ENCODE results near the gene TCP11L1.
"Not testable (repeated sequence)": the region's sequence is repeated elsewhere in the genome, so short reads cannot be mapped to it uniquely, and the experiment has no call there.

Gene TCP11L1

DNA sequence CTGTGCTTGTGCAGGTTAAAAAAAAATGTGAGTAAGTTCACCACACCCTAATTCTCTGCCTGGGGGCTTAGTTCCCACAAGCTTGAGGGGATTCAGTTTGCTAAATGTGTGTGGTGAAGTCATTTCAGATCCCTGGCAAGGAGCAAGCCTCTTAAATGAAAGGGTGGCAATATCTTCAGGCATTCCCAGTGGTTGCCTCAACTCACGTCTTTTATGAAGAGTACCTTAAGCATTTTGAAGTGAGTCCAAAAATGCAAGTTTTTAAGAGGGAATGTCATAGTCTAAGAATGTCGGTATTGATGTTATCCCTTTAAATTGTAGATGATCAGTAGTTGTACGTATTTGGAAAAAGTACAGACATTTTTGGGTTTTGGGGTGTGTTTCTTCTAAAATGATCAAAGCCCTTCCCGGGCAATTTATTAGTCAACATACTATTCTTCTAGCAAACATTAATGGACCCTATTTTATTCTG lies 4.9 kb downstream of the TCP11L1 start:
- H3K4me1 ChIP-seq (ENCODE audit: control insufficient read depth, insufficient read depth, low read length) = peaks cover 8% of the 10 kb centered on the region; the same call in 1 of the 2 replicates
- no peak overlapping the region for H3K27ac ChIP-seq (ENCODE audit: extremely low read depth, low read depth, low read length)
- TF ChIP-seq YY1 (tag by site-specific recombination; IDR thresholded peaks at IDR 0.05) (no peak), ZNF248 (tag by site-specific recombination; IDR thresholded peaks at IDR 0.05) (no peak), ZNF423 (tag by site-specific recombination; IDR thresholded peaks at IDR 0.05) (no peak), ZNF785 (tag by site-specific recombination; IDR thresholded peaks at IDR 0.05) (no peak), OSR2 (tag by site-specific recombination; IDR thresholded peaks at IDR 0.05) (no peak)
- TF ChIP-seq, protein P1, sequence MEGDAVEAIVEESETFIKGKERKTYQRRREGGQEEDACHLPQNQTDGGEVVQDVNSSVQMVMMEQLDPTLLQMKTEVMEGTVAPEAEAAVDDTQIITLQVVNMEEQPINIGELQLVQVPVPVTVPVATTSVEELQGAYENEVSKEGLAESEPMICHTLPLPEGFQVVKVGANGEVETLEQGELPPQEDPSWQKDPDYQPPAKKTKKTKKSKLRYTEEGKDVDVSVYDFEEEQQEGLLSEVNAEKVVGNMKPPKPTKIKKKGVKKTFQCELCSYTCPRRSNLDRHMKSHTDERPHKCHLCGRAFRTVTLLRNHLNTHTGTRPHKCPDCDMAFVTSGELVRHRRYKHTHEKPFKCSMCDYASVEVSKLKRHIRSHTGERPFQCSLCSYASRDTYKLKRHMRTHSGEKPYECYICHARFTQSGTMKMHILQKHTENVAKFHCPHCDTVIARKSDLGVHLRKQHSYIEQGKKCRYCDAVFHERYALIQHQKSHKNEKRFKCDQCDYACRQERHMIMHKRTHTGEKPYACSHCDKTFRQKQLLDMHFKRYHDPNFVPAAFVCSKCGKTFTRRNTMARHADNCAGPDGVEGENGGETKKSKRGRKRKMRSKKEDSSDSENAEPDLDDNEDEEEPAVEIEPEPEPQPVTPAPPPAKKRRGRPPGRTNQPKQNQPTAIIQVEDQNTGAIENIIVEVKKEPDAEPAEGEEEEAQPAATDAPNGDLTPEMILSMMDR (tag by site-specific recombination; IDR thresholded peaks at IDR 0.05) = no peak
- no peaks in the 10 kb centered on the region for H3K9me3 ChIP-seq (ENCODE audit: control insufficient read depth, insufficient read depth, low read depth, low read length)
- no peak overlapping the region for H3K4me3 ChIP-seq (ENCODE audit: low read depth, low read length)
- peaks cover 0 to 24% of the 10 kb centered on the region in 2 experiments; a peak in 2 of 3 replicates for H3K36me3 ChIP-seq (ENCODE audit: control insufficient read depth in 2 of 2, insufficient read depth in 1 of 2, low read length in 2 of 2)
- ChIA-PET CTCF (interaction anchor here (0.6 to 2.8 kb wide), 6 partner anchors 12 to 812 kb away, joined by 3 to 8 read pairs (median 4); no protein-coding TSS in a partner anchor), POLR2A (interaction anchor here (0.7 to 0.8 kb wide), 2 partner anchors 13 to 30 kb away, joined by 3 read pairs; no protein-coding TSS in a partner anchor)

DNA sequence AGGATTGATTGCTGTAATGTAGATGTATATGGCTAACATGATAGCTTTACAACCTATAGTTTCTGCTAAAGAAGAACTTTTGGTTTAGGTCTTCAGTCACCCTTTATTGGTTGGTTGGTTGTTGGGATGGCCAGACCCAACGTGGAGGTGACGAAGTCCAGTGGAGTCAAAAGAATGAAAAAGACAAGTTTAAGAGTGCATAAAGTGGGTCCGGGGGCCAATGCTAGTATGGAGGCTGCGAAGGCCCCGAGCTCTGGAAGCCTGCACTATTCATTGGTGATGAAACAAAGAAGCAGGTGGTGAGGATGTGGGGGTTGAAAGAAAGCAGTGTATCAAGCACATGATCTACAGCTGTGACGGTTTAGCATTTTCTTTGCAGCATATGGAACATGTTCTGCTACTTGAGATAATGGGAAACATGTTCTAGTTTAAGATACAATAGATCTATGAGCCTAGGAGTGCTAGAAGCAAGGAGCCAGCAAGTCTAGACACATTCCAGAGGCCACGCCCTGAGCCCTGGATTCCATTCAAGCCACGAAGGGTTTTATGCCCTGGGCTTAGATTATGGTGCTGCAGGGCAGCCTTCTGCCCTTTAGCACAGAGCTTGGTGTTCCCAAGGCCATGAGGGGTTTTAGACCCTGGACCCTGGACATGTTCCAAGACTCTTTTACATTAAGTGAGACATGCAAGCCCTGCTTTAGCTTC lies 6.3 kb downstream of the TCP11L1 start:
- TF ChIP-seq ZNF266 (tag by site-specific recombination; IDR thresholded peaks at IDR 0.05; ENCODE audit: low read depth) (no peak), ZNF76 (tag by site-specific recombination; IDR thresholded peaks at IDR 0.05; ENCODE audit: borderline replicate concordance, low read depth) (no peak), ZBTB8A (tag by site-specific recombination; IDR thresholded peaks at IDR 0.05) (0 out of 2 replicates have a peak, but pooled peaks have one; percentile 31), MYNN (tag by site-specific recombination; IDR thresholded peaks at IDR 0.05; ENCODE audit: borderline replicate concordance) (no peak), ZNF341 (tag by site-specific recombination; IDR thresholded peaks at IDR 0.05; ENCODE audit: low read depth) (no peak), OSR2 (tag by site-specific recombination; IDR thresholded peaks at IDR 0.05) (peak; percentile 25; the same call in 1 of the 2 replicates), ZNF366 (tag by site-specific recombination; conservative IDR thresholded peaks at IDR 0.05) (no peak), ZNF529 (tag by site-specific recombination; IDR thresholded peaks at IDR 0.05; ENCODE audit: insufficient replicate concordance) (no peak)
- TF ChIP-seq, protein P2, sequence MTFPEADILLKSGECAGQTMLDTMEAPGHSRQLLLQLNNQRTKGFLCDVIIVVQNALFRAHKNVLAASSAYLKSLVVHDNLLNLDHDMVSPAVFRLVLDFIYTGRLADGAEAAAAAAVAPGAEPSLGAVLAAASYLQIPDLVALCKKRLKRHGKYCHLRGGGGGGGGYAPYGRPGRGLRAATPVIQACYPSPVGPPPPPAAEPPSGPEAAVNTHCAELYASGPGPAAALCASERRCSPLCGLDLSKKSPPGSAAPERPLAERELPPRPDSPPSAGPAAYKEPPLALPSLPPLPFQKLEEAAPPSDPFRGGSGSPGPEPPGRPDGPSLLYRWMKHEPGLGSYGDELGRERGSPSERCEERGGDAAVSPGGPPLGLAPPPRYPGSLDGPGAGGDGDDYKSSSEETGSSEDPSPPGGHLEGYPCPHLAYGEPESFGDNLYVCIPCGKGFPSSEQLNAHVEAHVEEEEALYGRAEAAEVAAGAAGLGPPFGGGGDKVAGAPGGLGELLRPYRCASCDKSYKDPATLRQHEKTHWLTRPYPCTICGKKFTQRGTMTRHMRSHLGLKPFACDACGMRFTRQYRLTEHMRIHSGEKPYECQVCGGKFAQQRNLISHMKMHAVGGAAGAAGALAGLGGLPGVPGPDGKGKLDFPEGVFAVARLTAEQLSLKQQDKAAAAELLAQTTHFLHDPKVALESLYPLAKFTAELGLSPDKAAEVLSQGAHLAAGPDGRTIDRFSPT (tag by site-specific recombination; IDR thresholded peaks at IDR 0.05) = peak; percentile 67; the same call in 1 of the 2 replicates
- no peak overlapping the region for H3K27ac ChIP-seq (ENCODE audit: extremely low read depth, low read depth, low read length)
- H3K36me3 ChIP-seq (ENCODE audit: control insufficient read depth in 2 of 2, insufficient read depth in 1 of 2, low read length in 2 of 2) = peaks cover 0 to 24% of the 10 kb centered on the region in 2 experiments; a peak in 2 of 3 replicates
- no peaks in the 10 kb centered on the region for H3K9me3 ChIP-seq (ENCODE audit: control insufficient read depth, insufficient read depth, low read depth, low read length)
- H3K4me3 ChIP-seq (ENCODE audit: low read depth, low read length) = no peak overlapping the region
- H3K4me1 ChIP-seq (ENCODE audit: control insufficient read depth, insufficient read depth, low read length) = peaks cover 5% of the 10 kb centered on the region; the same call in 1 of the 2 replicates
- ChIA-PET CTCF (interaction anchor here (0.6 to 2.8 kb wide), 3 partner anchors 17 to 77 kb away, joined by 3 to 8 read pairs (median 5); no protein-coding TSS in a partner anchor), POLR2A (no interaction called here)

DNA sequence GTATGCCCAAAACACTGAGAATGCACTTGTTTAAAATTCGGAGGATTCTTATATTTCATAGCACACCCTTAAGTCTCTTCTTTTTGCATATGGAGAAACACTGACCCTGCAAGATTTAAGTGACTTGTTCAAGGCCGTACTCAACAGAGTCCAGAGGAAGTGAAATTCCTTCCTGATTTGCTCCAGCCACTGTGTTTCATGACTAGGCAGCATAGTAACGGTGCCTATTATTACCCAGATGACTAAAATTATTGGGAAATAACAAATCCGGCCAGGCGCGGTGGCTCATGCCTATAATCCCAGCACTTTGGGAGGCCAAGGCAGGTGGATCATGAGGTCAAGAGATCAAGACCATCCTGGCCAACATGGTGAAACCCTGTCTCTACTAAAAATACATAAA lies 9.3 kb downstream of the TCP11L1 start:
- CTCF ChIA-PET; H3K4me3 ChIP-seq (ENCODE audit: low read depth, low read length); H3K4me1 ChIP-seq (ENCODE audit: control insufficient read depth, insufficient read depth, low read length); H3K9me3 ChIP-seq (ENCODE audit: control insufficient read depth, insufficient read depth, low read depth, low read length); POLR2A ChIA-PET; H3K27ac ChIP-seq (ENCODE audit: extremely low read depth, low read depth, low read length): not testable (repeated sequence)
- H3K36me3 ChIP-seq (ENCODE audit: control insufficient read depth in 2 of 2, insufficient read depth in 1 of 2, low read length in 2 of 2) = peaks cover 0 to 29% of the 10 kb centered on the region in 2 experiments; a peak in 2 of 3 replicates

DNA sequence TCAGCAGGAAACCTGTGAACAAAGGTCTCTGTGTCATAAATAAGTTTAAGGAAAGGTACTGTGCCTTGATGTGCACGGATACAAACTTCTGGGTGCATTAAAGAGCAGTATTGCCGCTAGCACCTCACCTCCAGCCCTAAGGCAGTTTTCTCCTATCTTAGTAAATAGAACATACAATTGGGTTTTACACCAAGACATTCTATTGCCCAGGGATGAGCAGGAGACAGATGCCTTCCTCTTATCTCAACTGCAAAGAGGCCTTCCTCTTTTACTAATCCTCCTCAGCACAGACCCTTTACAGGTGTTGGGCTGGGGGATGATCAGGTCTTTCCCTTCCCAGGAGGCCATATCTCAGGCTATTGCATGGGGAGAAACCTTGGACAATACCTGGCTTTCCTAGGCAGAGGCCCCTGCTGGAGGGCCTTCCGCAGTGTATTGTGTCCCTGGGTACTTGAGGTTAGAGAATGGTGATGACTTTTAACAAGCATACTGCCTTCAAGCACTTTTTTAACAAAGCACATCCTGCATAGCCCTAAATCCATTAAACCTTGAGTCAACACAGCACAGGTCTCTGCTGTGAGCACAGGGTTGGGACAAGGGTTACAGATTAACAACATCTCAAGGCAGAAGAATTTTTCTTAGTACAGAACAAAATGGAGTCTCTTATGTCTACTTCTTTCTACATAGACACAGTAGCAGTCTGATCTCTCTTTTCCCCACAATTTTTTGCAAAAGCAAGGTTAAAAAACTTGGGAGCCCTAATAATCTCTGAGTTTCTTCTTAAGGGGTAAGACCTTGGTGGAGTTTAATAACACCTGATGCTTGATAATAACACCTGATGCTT lies 10.4 kb downstream of the TCP11L1 start:
- H3K36me3 ChIP-seq (ENCODE audit: control insufficient read depth in 2 of 2, insufficient read depth in 1 of 2, low read length in 2 of 2) = peaks cover 0 to 31% of the 10 kb centered on the region in 2 experiments; a peak in 2 of 3 replicates
- H3K4me3 ChIP-seq (ENCODE audit: low read depth, low read length); CTCF ChIA-PET; H3K27ac ChIP-seq (ENCODE audit: extremely low read depth, low read depth, low read length); H3K9me3 ChIP-seq (ENCODE audit: control insufficient read depth, insufficient read depth, low read depth, low read length); H3K4me1 ChIP-seq (ENCODE audit: control insufficient read depth, insufficient read depth, low read length); POLR2A ChIA-PET: not testable (repeated sequence)
